HepG2 (cell line): Measurements from ENCODE around the gene TAF13. TPM values are rescaled to one million over a fixed set of nuclear protein-coding genes. Genes with fewer than 3 reads are reported as not detected.

Experiments used
- CCAR2 ChIP-seq: fragments of 200-400 bp; formaldehyde crosslinking; optimal IDR thresholded peaks from 2 replicates; pipeline ENCODE3; 2018; ENCODE audit warnings: low read depth, mild to moderate bottlenecking, low read length, moderate library complexity
- DNMT1 ChIP-seq: sonication (generic); formaldehyde crosslinking; IDR thresholded peaks from 2 replicates; pipeline ENCODE4 v1.5.1; 2020; ENCODE audit warnings: mild to moderate bottlenecking, missing genetic modification reagents
- DR1 ChIP-seq: sonication (generic); formaldehyde crosslinking; IDR thresholded peaks from 2 replicates; pipeline ENCODE4 v1.8.0; 2021; ENCODE audit warnings: mild to moderate bottlenecking, missing genetic modification reagents, inconsistent platforms
- HMG20A ChIP-seq: IDR thresholded peaks from 2 replicates; pipeline ENCODE4 v1.6.1; 2016; ENCODE audit warnings: borderline replicate concordance
- NPAS2 ChIP-seq: sonication (generic); formaldehyde crosslinking; IDR thresholded peaks from 2 replicates; pipeline ENCODE4 v1.8.0; 2022; ENCODE audit warnings: mild to moderate bottlenecking, missing genetic modification reagents, borderline replicate concordance
- NR2C2 ChIP-seq: sonication (generic); formaldehyde crosslinking; IDR thresholded peaks from 2 replicates; pipeline ENCODE4 v1.4.0; 2020; ENCODE audit warnings: missing genetic modification reagents, mild to moderate bottlenecking, moderate library complexity, borderline replicate concordance
- PCBP2 ChIP-seq: fragments of 200-400 bp; formaldehyde crosslinking; optimal IDR thresholded peaks from 2 replicates; pipeline ENCODE3; 2018; ENCODE audit warnings: low read length, low read depth; ENCODE audit not compliant: poor library complexity, severe bottlenecking
- SMAD3 ChIP-seq: sonication (generic); formaldehyde crosslinking; IDR thresholded peaks from 2 replicates; pipeline ENCODE4 v1.4.0; 2020; ENCODE audit warnings: missing genetic modification reagents
- SOX13 ChIP-seq, 3 experiments: fragments of 450-650 bp in 1 of 3; sonication (generic) in 1 of 3; formaldehyde crosslinking in 1 of 3; IDR thresholded peaks in 2 of 3; conservative IDR thresholded peaks in 1 of 3; 2 replicates each; pipeline versions ENCODE4 v1.5.0 to v1.6.1; 2016 to 2020; ENCODE audit warnings: antibody characterized with exemption in 1 of 3, mild to moderate bottlenecking in 1 of 3, missing compliant biosample characterization in 1 of 3, missing genetic modification reagents in 1 of 3, moderate library complexity in 1 of 3
- SRSF4 ChIP-seq: fragments of 200-400 bp; formaldehyde crosslinking; IDR thresholded peaks from one replicate; pipeline ENCODE4 v1.6.1; 2018; ENCODE audit warnings: mild to moderate bottlenecking, low read depth, low read length, moderate library complexity; ENCODE audit not compliant: poor library complexity, severe bottlenecking
- ZFAT ChIP-seq: sonication (generic); formaldehyde crosslinking; conservative IDR thresholded peaks from 2 replicates; pipeline ENCODE4 v1.8.1; 2023; ENCODE audit warnings: missing genetic modification reagents, inconsistent platforms
- ZFP36 ChIP-seq: fragments of 150-350 bp; IDR thresholded peaks from 2 replicates; pipeline ENCODE4 v1.6.1; 2018; ENCODE audit warnings: borderline replicate concordance, low read length, low read depth; ENCODE audit not compliant: partially characterized antibody
- ZKSCAN5 ChIP-seq: sonication (generic); formaldehyde crosslinking; IDR thresholded peaks from 2 replicates; pipeline ENCODE4 v1.5.1; 2020; ENCODE audit warnings: mild to moderate bottlenecking, missing genetic modification reagents
- ZNF275 ChIP-seq: sonication (generic); formaldehyde crosslinking; IDR thresholded peaks from 2 replicates; pipeline ENCODE4 v1.8.0; 2022; ENCODE audit warnings: missing genetic modification reagents, mild to moderate bottlenecking, inconsistent platforms, borderline replicate concordance
- ZNF280D ChIP-seq: sonication (generic); formaldehyde crosslinking; IDR thresholded peaks from 2 replicates; pipeline ENCODE4 v1.5.1; 2020; ENCODE audit warnings: mild to moderate bottlenecking, missing genetic modification reagents
- ZNF30 ChIP-seq: sonication (generic); formaldehyde crosslinking; IDR thresholded peaks from 2 replicates; pipeline ENCODE4 v1.5.0; 2020; ENCODE audit warnings: mild to moderate bottlenecking, missing genetic modification reagents
- ZNF414 ChIP-seq: sonication (generic); formaldehyde crosslinking; IDR thresholded peaks from 2 replicates; pipeline ENCODE4 v1.5.0; 2020; ENCODE audit warnings: missing genetic modification reagents
- ZNF644 ChIP-seq: IDR thresholded peaks from 2 replicates; pipeline ENCODE4 v1.6.1; 2016; ENCODE audit warnings: low read depth
- ZNF883 ChIP-seq: sonication (generic); formaldehyde crosslinking; IDR thresholded peaks from 2 replicates; pipeline ENCODE4 v1.5.1; 2020; ENCODE audit warnings: mild to moderate bottlenecking, missing genetic modification reagents; ENCODE audit errors: not compliant biosample characterization
- polyA plus RNA-seq, 8 experiments: library from polyadenylated mRNA; depleted of rRNA in 3 of 8; stranded (reverse) in 7 of 8; unstranded in 1 of 8; fragments of >200 nt; fragmentation: Illumina TruSeq in 4 of 8; extraction: Trizol in 4 of 8; gene quantifications; 2 replicates each; pipeline versions ENCODE4 v1.2.1 to v1.2.3, GENCODE V29; 2011 to 2016; ENCODE audit warnings: low read depth in 4 of 8, missing spikeins in 1 of 8, mixed read lengths in 1 of 8; ENCODE audit not compliant: insufficient read depth in 1 of 8
- total RNA-seq, 5 experiments: library from RNA; depleted of rRNA; stranded (reverse); fragments of >200 nt; fragmentation: Illumina TruSeq; extraction: Trizol; gene quantifications; 2 replicates each; pipeline ENCODE4 v1.2.3, GENCODE V29; 2016; ENCODE audit warnings: low read depth in 1 of 5
- TF ChIP-seq, protein P1 (sequence below): sonication (generic); formaldehyde crosslinking; IDR thresholded peaks from 2 replicates; pipeline ENCODE4 v1.4.0; 2020; ENCODE audit warnings: missing genetic modification reagents, borderline replicate concordance
- TF ChIP-seq, protein P2 (sequence below): sonication (generic); formaldehyde crosslinking; IDR thresholded peaks from 2 replicates; pipeline ENCODE4 v1.5.0; 2020; ENCODE audit warnings: missing genetic modification reagents

TAF13 gene
- total and polyA plus RNA-seq, 2 of the 13 experiments (the other 11 are each of a cell fraction or from before 2014, with no cell fraction given), result 11.5 to 36.3 TPM

DNA sequence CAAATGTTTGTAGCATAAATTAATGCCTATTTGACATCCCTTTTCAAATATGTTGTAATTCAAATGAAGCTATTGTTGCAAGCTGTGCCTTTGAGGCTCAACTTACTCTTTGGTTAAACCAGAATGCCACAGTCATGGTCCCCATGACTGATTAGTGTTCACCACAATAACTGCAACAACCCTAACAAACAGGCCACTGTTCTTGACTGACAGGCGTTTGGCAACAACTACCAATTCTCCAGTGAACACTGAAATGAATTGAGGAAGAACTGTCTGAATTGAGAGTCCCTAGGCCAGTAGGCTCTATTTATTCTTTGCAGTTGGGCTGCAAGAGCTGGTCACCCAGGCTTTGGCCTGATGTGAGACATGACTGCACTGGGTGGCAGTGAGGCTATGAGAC, 8.1 kb upstream of the TAF13 start (continued):
- TF ChIP-seq ZNF280D (CRISPR knock-in tag), result no peak
- no peak for TF ChIP-seq ZNF30 (CRISPR knock-in tag)
- no peak for TF ChIP-seq ZFP36
- peak; percentile 51; the same call in 1 of the 2 replicates for TF ChIP-seq ZNF644 (CRISPR knock-in tag)
- no peak for TF ChIP-seq ZNF414 (CRISPR knock-in tag)
- TF ChIP-seq, protein P1, sequence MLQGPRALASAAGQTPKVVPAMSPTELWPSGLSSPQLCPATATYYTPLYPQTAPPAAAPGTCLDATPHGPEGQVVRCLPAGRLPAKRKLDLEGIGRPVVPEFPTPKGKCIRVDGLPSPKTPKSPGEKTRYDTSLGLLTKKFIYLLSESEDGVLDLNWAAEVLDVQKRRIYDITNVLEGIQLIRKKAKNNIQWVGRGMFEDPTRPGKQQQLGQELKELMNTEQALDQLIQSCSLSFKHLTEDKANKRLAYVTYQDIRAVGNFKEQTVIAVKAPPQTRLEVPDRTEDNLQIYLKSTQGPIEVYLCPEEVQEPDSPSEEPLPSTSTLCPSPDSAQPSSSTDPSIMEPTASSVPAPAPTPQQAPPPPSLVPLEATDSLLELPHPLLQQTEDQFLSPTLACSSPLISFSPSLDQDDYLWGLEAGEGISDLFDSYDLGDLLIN (CRISPR knock-in tag), result no peak
- TF ChIP-seq ZNF883 (CRISPR knock-in tag), result no peak
- no peak for TF ChIP-seq CCAR2
- TF ChIP-seq SOX13 (IDR thresholded peaks at IDR 0.05), result no peak
- TF ChIP-seq SOX13 (CRISPR knock-in tag; conservative IDR thresholded peaks at IDR 0.05 in 1 of 2, IDR thresholded peaks at IDR 0.05 in 1 of 2), result peak in 1 of 2 experiments; percentile 27; a peak in 1 of 4 replicates
- no peak for TF ChIP-seq DNMT1 (CRISPR knock-in tag)
- TF ChIP-seq, protein P2, sequence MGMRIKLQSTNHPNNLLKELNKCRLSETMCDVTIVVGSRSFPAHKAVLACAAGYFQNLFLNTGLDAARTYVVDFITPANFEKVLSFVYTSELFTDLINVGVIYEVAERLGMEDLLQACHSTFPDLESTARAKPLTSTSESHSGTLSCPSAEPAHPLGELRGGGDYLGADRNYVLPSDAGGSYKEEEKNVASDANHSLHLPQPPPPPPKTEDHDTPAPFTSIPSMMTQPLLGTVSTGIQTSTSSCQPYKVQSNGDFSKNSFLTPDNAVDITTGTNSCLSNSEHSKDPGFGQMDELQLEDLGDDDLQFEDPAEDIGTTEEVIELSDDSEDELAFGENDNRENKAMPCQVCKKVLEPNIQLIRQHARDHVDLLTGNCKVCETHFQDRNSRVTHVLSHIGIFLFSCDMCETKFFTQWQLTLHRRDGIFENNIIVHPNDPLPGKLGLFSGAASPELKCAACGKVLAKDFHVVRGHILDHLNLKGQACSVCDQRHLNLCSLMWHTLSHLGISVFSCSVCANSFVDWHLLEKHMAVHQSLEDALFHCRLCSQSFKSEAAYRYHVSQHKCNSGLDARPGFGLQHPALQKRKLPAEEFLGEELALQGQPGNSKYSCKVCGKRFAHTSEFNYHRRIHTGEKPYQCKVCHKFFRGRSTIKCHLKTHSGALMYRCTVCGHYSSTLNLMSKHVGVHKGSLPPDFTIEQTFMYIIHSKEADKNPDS (CRISPR knock-in tag), result no peak
- TF ChIP-seq ZFAT (CRISPR knock-in tag), result no peak
- no peak for TF ChIP-seq PCBP2
- no peak for TF ChIP-seq ZKSCAN5 (CRISPR knock-in tag)
- no peak for TF ChIP-seq ZNF275 (CRISPR knock-in tag)
- TF ChIP-seq SRSF4, result no peak
- TF ChIP-seq DR1 (CRISPR knock-in tag), result no peak
- no peak for TF ChIP-seq HMG20A (CRISPR knock-in tag)
- TF ChIP-seq NPAS2, result no peak
- TF ChIP-seq SMAD3 (CRISPR knock-in tag), result 0 out of 2 replicates have a peak, but pooled peaks have one; percentile 4
- no peak for TF ChIP-seq NR2C2 (CRISPR knock-in tag)
